Stimulated activated CD8-positive, alpha-beta memory T cell treated with anti-CD3 and anti-CD28 coated beads, Interleukin-4, amount 100 ng/mL, for 1 hour (primary cell): ENCODE results near the gene KRT13.
"Not testable (repeated sequence)": the region's sequence is repeated elsewhere in the genome, so short reads cannot be mapped to it uniquely, and the experiment has no call there.

ENCODE experiments used
- DNase-seq, 2 donors: peaks; one replicate each; pipeline ENCODE4 v3.0.0-alpha.2; 2020; ENCODE audit warnings: low read depth in 2 of 2, low spot score in 1 of 2

Gene KRT13

GRCh38 chr17:41505007-41505808 is at the start of gene KRT13:
Gene KRT13 (minus strand): TSS chr17:41505612. CDS start chr17:41505550, 62 bp downstream.
- DNase-seq: no peak

DNA sequence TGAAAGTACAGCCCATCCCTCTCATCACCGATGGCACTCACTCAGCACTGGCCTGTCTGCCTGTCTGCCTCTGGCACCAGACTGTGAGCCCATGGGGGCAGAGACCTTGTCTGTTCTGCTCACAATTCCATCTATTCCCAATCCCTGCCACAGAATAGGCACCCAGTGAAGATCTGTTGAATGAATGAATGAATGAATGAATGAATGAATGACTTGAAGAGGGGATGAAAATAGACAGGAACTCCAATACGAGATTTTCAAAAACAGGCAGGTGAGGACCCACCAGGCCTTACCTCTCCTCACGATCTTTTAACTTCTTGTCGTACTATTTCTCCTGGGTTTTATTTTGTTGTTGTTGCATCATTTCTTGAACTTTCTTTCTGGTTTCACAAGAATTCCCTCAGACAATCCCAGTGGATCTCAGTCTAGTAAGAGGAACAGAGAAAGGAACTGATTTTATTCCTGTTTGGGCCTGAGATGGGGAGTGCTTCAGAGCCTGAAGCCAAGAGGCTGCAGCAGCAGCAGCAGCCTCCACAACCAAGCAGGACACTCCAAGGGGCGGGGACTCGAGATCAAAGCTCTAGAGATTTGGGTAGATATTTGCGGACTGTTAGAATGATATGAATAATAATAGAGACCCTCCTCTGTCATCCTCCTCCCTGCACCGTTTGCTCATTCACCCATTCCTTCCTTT is 48.7 kb upstream of the KRT13 start:
- DNase-seq: no peak

GRCh38 chr17:41553176-41553575 is 47.8 kb upstream of the KRT13 start:
- DNase-seq: no peak

DNA sequence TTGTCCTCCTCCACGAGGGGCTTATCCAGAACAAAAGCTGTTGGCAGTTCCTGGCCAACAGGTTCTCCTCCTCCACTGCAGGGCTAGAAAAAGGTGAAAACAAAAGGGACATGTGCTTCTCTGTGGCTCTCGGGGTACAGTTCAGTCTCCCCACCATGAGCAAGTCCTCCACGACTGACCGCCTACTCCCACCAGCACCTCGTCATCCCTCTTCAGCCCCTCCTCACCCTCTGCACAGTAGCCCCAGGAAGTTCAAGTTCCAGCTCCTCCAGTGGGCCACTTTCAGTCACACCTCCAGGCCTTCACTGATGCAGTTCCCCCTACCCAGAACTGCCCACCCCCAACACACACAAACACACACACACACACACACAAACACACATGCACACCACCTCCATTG is 47.0 kb upstream of the KRT13 start:
- no peak for DNase-seq

DNA sequence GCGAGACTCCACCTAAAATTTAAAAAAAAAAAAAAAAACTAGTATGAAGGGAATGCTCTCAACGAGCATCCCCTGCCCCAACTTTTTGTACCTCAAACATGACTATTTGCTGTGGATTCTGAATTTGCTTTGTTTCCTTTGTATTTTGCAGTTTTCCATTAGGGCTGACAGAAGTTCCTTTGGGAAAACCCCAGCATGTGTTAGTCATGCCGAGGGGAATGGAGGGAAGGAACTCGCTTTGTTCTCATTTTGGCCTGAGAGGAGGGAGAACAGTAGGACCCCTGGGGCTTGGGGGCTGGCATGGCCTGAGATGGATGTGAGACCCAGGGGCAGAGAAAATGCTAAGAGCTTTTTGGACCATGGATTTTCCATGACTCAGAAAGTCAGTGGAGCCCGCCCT is 46.0 kb upstream of the KRT13 start:
- no peak for DNase-seq

DNA sequence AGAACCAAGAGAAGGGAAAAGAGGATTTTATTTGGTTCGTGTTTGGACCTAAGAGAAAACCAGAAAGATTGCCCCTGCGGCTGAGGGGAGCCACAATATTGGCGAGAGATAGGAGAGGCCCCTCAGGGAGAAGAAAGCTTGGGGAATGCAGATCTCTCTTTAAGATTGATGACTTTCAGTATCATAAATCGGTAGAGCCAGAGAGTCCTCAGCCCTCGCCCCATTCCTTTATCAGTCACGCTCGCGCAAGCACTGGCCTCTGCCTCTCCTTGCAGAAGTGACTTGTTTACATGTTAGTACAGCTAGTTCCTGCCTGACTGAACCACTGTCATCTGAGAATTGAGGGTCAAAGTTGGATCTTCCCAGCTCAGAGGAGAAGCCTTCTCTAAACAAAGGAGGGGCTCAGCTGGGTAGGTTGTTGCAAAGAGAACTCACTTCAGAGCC is 44.2 kb upstream of the KRT13 start:
- DNase-seq: no peak

DNA sequence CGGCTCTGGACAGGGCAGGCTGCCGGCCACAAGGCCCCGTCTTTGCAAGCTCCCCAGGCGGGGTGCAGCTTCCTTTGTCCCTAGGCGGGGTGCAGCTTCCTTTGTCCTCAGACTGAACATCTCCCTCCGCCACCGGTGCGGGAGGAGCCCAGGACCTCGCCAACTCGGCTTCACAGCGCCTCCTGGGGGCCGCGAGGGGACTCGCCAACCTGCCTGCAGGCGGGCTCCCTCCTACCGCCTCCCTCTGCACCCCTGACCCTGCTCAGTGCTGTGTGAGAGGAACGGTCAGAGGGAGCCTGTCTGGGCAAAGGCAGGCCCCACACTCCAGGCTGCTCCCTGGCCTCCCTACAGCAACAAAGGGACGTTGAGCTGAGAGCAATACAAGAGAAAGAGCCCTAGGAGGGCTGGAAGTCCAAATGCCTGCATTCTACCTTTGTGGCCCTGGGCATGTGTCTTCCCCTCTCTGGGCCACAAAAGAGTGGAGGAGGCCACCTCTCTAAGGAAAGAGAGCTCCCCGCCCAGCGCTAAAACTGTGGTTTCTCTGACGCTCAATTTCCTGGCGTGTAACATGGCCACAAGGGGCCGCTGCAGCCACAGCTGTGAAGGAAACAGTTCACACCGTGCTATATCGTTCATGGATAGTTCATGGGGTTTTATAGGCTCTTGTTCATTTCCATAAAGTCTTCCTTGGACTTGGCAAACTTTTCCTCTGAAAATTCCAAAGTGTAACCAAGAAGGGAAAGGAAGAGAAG is 43.6 kb upstream of the KRT13 start:
- DNase-seq: peak; percentile 52 to 63

DNA sequence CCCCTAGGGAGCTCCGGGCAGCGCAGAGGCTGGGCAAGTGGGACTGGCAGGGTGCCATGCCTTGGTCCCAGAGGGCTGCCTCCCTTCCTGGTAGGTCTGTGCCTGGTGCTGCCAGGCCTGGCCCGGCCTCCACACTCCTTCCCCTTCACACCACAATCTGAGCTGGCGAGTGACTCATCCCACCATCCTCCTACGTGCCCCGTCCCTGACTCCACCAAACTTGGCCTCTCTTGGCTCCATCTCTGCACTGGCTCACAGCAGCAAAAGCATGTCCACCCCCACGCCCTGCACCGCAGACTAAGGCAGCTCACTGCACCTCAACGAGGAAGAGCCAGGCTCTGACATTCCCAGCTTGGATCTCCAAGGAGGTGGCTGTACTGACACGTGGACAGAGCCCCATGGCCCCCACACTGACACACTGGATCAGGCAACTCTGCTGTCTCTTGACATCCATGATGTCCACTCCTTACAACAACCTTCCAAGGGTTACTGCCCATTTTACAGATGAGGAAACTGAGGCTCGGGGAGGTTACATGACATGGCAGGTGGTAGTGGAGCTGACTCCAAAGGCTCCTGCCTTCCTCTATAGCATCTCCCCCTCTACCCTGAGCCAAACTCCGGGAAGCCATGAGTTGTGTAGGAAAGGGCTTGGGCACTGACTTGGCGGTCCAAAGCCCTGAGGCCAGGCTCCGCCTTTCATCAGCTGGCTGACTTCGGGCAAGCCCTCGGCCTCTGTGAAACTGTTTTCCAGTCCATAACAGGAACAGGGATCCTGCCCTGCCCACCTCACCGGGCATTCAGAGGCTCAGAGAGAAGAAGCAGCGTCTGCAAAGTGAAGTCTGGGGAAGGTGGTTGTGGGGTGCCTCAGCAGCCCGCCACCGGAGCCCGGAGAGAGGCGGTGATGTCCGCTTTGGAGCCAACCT is 42.8 kb upstream of the KRT13 start:
- DNase-seq: no peak

GRCh38 chr17:41547378-41547841 is 42.0 kb upstream of the KRT13 start:
- no peak for DNase-seq

DNA sequence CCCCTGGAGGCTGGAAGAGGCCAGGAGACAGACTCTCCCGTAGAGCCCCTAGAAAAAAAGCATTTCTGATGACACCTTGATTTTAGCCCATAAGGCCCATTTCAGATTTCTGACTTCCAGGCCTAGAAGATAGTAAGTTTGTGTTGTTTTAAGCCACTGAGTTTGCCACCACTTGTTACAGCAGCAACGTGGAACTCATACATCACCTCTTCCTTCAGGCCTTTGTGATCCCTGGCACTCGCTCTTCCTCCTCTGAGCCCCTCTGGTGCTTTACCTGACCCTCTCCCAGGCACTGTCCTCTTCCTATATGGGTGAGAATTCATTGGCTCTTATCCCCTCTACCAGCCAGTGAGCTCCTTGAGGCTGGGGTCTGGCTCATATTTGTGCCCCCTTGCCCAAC is 41.4 kb upstream of the KRT13 start:
- DNase-seq: no peak

GRCh38 chr17:41545829-41546410 is 40.5 kb upstream of the KRT13 start:
- DNase-seq: no peak

DNA sequence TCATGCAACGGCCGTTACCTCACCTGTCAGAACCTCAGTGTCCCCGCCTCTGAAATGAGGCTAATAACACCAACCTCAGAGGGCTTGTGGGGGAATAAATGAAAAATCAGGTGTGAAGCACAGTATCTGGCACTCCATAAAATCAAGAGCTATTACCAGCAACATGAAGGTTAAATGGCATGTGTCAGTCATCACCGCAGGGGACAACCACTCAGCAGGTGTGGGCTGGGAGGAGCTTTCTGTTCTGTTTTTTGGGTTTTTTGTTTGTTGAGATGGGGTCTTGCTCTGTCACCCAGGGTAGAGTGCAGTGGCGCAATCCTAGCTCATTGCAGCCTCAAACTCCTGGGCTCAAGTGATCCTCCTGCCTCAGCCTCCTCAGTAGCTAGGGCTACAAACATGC is 39.5 kb upstream of the KRT13 start:
- DNase-seq: no peak

- DNase-seq: no peak
These were observed 39.1 kb upstream of the KRT13 start for GRCh38 chr17:41544491-41544892.

DNA sequence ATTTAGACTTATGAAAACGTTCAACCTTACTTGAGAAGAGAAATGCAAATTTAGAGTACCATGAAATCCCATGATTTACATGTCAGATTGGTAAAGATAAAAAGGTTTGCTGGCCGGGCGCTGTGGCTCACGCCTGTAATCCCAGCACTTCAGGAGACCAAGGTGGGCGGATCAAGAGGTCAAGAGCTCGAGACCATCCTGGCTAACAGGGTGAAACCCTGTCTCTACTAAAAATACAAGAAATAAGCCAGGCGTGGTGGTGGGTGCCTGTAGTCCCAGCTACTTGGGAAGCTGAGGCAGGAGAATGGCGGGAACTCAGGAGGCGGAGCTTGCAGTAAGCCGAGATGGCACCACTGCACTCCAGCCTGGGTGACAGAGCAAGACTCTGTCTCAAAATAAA is 37.4 kb upstream of the KRT13 start:
- DNase-seq: not testable (repeated sequence)

DNA sequence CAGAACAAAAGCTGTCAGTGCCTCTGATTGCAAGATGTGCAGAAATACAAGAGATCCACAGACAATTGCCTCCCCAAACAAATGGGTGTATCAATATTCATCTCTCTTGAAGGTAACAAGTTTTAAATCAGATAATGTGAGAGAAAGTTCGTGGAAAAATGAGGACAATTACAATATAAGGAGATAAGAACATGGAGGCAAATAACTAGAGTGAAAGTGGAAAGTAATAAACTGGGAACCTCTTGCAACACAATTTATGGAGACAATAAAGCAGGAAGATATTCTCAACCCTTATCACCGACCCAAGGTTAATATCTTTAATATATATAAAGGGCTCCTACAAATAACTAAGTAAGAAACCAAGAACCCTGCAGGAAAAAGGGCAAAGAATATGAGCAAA is 36.9 kb upstream of the KRT13 start:
- no peak for DNase-seq

GRCh38 chr17:41540921-41541625 is 35.7 kb upstream of the KRT13 start:
- DNase-seq: no peak

DNA sequence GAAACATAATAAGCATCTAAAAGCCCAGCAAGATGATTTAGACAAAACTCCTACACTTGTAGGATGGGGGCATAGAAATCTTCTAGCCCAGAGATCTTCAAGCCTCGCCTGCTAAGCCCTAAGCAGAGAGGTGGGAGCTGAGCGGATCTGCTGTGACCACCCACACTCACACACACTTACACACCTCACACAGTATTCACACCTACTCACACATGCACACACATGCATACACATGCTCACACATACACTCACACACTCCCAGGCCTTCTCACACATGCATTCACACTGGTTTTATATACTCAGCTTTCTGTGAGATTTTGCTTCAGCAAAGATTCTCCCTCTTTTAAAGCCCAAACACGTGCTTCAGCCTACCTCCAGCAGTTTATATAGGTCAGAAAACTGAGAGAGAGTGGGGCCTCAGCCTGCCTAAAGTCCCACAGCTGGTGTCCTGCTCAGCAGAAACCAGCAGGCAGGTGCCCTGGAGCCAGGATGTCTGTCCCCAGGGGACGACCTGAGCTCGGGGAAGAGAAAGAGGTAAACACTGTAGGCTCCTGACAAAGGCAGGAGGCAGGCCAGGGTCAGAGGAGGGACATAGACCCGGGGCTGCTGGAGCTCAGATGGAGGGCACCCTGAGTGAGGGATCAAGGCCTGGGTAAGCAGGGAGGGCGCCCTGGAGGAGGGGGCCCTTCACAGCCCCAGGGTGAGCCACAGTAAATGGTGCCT is 34.7 kb upstream of the KRT13 start:
- no peak for DNase-seq

GRCh38 chr17:41539071-41539492 is 33.7 kb upstream of the KRT13 start:
- no peak for DNase-seq

DNA sequence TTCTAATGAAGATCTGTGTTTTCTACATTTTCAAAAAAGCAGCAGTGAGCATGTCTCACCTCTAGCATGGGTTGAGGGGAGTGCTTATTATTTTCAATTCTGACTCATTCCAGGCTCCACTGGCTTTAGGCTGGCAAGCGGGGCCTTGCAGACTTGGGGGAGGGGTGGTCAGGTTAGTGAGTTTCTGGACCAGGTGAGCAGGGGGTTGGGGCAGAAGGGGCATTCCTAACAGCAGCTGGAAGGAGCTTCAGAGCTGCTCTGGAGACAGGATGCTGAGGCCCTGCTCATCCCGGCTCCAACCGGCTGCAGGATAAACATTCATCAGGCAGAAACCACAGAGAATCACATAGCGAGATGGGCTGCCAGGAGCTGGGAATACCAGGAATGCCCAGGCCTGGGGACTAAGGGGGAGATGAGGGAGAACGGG is 33.2 kb upstream of the KRT13 start:
- no peak for DNase-seq
